Activated naive CD8-positive, alpha-beta T cell treated with anti-CD3 and anti-CD28 coated beads, Interleukin-2, amount 50 U/mL, for 16 hours (primary cell): ENCODE data around the gene MNT.

Source experiments
- DNase-seq: peaks from one replicate; pipeline ENCODE4 v3.0.0-alpha.2; 2020; ENCODE audit warnings: low read depth, low spot score

Gene MNT

DNA sequence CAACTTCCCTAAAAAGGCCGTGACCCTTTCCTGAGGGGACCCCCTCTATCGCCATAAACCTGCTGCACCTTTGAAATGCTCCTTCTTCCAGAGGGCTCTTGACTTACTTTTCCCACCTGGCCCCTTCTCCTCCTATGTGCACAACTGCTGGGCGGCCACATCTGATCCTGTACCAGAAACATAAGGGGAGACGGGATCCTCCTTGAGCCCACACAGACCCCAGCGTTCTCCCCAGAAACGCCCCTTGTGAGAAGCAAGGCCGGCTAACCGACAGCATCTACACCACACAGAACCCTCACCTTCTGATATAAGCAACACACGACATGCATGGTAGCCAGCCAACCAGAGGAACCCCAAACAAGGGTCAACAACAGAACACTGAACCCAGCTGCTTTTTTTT is 14.2 kb upstream of the MNT start:
- no peak for DNase-seq

- DNase-seq = no peak
Observed at GRCh38 chr17:2414446-2415064, 13.7 kb upstream of the MNT start.

- no peak for DNase-seq
Observed at GRCh38 chr17:2412561-2413021, 11.7 kb upstream of the MNT start.

GRCh38 chr17:2410951-2411350 is 10.1 kb upstream of the MNT start:
- DNase-seq = no peak

DNA sequence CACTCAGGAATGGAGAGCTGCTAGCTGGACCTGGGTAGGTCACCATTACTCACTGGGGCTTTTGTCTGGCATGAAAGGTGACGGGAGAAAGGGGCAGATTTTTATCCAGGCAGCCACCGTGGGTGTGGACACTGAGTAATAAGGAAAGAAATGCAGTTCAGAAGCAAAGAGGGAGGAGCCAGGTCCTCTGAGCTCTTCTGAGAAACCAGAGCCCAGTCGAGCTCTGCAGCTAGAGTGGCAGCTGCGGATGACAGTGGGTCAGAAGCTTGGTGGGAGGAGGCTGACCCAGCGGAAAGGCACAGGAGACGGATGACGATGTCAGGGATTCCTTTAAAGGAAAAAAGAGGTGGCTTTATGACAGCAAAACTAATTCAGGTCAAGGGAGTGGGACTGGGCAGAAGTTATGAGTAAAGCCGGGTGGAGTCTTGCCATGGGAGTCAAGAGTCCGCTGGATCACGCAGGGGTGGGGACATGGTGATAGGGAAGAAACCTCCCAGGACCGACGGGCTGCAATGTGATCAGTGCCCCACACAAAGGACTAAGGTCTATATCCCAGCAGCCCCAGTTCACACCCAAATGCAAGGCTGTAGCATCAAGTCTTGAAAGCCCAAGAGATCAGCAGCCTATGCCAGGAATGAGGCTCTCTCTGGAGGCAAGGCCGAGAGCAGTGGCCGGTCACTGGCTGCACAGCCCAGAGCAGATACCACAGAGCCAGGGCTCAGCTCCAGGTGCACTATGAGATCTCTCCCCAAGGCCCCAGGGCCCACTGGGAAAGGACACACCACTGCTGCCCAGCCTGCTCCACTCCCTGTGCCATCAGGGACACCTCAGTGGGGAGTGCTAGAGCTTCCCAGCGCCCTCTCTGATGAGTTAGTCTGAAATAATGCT is 6.3 kb upstream of the MNT start:
- DNase-seq = no peak

DNA sequence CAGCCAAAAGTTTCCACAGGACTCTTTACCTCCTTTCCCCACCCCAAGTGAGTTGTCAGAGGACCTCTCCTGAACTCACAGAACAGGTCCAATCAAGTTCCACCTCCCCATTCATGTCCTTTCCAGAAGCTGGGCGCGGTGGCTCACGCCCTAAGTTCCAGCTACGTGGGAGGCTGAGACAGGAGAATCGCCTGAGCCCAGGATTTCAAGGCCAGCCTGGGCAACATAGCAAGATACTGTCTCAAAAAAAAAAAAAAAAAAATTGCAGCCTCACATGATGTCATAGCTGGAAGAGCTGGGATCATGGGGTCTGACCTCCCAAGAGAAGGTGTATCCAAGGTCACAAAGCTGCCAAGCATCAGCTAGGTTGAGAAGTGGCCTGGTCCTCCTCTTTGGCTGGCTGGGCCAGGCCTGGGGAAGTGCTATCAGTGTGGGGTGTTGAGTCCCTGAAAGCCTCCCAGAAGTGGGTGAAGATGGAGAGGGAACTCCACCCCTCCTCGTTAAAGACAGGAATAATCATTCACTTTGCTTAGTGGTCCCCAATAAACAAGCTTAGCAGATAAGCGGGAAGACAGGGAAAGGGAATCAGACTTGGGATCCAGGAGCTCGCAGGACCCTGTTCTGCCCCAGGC is 5.5 kb upstream of the MNT start:
- no peak for DNase-seq

- DNase-seq = no peak
Observed at GRCh38 chr17:2405247-2405926, 4.5 kb upstream of the MNT start.

DNA sequence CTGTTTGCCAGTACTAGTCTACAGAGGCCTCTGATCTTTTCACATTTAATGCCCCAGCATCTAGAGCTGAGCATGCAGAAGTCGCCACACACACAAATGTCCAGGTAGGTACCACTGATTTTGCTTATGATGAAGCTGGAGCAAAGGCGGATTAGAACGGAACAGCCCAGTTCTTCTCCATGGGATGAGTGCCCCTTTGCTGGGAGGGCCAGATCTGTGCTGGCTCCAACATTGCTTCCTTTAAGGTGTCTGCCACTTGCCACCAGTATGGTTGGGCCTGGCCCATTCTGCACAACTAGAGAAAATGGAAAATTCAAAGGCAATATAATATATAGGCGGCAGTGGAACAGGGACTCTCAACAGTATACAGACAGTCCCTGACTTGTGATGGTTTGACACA is 2.2 kb upstream of the MNT start:
- no peak for DNase-seq

DNA sequence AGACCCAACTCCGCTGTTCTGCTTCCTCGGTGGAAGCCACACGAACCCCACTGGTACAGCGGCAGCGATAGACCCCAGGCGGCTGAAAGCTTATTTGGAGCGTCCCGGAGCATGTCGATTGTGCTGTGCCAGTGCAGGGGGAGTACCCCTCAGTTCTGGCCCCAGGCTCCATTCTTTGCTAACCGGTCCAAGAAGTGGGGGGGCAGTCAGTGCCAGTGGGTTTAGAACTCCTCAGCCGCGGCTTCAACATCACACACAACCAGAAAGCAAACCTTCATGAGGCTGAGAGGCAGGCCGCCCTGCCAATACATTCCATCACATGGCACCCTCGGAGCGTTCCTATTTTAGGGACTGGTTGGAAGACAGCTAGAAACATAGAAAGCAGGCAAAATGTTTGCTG is 1.7 kb upstream of the MNT start:
- no peak for DNase-seq

GRCh38 chr17:2401426-2402221 is 764 bp upstream of the MNT start:
- DNase-seq = peak; percentile 98

GRCh38 chr17:2400474-2400866 is 390 bp downstream of the MNT start:
- DNase-seq = peak; percentile 25

GRCh38 chr17:2399572-2400473 is 1.0 kb downstream of the MNT start:
- peak; percentile 76 for DNase-seq

- DNase-seq = peak; percentile 18
Observed at GRCh38 chr17:2398655-2399571, 1.9 kb downstream of the MNT start.

DNA sequence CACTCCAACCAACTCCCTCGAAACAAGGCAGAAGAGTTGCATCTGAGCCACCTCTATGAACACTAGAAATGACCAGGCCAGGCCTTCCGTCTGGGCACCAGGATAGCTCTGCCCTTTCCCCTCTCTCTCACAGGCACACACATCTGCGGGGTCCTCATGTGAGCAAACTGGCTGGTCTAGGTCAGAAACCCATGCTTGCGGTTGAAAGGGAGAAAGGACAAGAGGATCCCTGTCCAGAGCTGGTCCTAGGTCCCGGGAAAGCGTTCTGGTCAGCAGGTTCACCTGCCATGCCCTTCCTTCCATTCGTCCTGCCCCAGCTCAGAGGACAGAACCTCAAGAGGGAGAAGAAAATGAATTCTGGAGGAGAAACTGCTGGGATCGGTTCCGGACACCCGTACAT is 2.7 kb downstream of the MNT start:
- DNase-seq = no peak

DNA sequence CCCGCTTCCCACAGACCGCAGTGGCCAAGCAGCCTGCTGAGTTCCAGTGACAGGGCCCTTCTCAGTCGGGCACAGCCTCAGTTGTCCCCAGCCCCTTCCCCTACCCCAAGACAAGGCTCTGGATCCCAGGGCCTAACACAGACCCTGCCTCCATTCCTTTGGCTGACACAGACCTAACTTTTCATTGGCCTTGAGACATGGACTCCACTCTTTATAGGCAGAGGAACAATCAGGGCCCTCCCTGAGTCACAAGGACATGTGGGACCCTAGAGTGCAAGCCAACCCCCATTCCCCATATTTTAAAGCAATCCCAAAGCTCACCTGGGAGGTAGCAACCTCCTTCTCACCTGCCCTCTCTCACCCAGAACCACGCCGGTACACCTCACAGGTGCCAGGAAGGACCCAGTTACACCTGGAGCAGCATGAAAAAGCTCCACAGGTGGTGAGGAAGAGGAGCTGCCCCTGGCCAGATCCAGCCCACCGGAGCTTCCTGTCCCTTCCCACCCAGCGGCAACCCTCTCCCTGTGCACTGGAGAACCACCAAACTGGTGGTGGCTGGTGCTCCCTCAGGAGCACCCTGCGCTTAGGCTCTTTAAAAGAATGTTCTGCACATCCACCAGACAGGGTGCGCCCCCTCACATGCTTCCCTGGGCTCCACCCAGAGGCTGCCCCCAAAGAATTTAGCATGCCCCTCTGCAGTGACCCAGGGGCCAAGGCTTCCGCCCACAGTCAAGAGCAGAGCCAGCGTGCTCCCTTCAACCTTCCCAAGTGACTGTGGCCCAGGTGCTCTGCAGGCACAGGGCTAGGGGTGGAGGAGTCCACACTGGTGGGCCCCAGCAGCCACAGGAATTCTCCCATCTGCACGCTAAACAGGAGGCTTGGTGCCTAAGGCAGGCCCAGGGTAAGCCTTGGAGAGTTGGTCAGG is 3.4 kb downstream of the MNT start:
- DNase-seq = no peak

DNA sequence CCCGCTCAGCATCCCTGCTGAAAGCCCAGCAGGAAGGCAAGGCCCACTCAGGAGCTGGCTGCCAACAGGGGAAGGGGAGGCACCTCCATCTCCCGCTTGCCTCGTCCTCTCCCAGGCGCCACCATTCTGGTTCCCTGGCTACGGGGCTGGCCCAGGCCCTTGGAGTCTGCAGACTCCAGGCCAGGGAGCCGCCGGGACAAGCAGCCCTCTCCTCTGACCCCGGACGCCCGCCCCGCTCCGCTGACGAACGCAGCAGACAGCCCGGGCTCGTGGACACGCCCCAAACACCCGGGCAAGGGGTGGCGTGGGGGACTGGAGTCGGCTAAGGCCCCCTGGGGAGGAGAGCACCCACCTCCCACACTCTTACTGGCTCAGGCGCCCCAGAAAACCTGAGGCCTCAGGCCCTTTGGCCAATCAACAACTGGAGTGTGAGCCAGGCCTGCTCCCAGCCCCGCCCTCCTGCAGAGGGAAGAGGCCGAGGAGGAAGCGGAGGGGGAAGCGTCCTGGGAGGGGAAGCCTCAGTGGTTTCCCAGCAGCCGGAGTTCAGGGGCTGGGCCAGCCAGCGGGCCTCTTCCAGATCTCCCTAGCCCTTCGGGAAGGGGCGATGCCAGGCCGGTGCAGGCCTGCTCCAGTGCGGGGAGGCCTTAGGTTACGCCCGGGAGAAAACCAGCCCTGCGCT is 4.2 kb downstream of the MNT start:
- no peak for DNase-seq

- no peak for DNase-seq
Observed at GRCh38 chr17:2396192-2396567, 4.7 kb downstream of the MNT start.
